Articular chondrocyte of knee joint (primary cell): ENCODE measurements around the gene PIGX. TPM values are rescaled to one million over a fixed set of nuclear protein-coding genes. Genes with fewer than 3 reads are reported as not detected.

Experiments
- small RNA-seq: library from RNA; depleted of rRNA; stranded (forward); fragments of <200 nt; gene quantifications from one replicate; pipeline ENCODE3, GENCODE V24; 2012
- total RNA-seq: library from RNA; depleted of rRNA; stranded (reverse); fragments of >200 nt; gene quantifications from 2 replicates; pipeline ENCODE4 v1.2.3, GENCODE V29; 2012

PIGX gene
- 36.8 and 39.2 TPM in 2 replicates for total RNA-seq

GRCh38 chr3:196711838-196712513 lies at the start of gene PIGX, which contains the start of gene CEP19:
TSS of gene PIGX (plus strand) at chr3:196712377.
TSS of gene CEP19 (minus strand) at chr3:196712250. CDS start at chr3:196708657, 3,593 bp downstream.

GRCh38 chr3:196739671-196740480 lies 27.7 kb downstream of the PIGX start, which contains the start of gene PAK2:
TSS of gene PAK2 (plus strand) at chr3:196739857. CDS start at chr3:196782647, 42,790 bp downstream.

Small RNA genes lying within 50 kb of the gene (small RNA-seq; reads per million reads assigned to genes)
- not detected for gene RNU4-89P
- not detected for gene RNU6-42P
- gene RNU6-646P: not detected

Other genes starting within 250 kb of the PIGX start
- 20.8 and 25.0 TPM in 2 replicates for gene RNF168, start 208.6 kb upstream of the PIGX start, total RNA-seq
- gene SMCO1, start 197.0 kb upstream of the PIGX start, total RNA-seq: not detected in 2 replicates
- gene WDR53, start 143.8 kb upstream of the PIGX start, total RNA-seq: 5.5 and 6.7 TPM in 2 replicates
- gene FBXO45, start 143.7 kb upstream of the PIGX start, total RNA-seq: 10.6 and 11.2 TPM in 2 replicates
- 1.4 and 1.5 TPM in 2 replicates for gene NRROS, start 72.7 kb upstream of the PIGX start, total RNA-seq
- gene CEP19, start 127 bp upstream of the PIGX start, total RNA-seq: 3.5 and 4.6 TPM in 2 replicates
- gene PAK2, start 27.5 kb downstream of the PIGX start, total RNA-seq: 38.0 and 40.1 TPM in 2 replicates
- 40.6 and 44.5 TPM in 2 replicates for gene SENP5, start 155.5 kb downstream of the PIGX start, total RNA-seq
- gene NCBP2, start 230.2 kb downstream of the PIGX start, total RNA-seq: 53.2 and 62.5 TPM in 2 replicates